Progenitor cell of endocrine pancreas (in vitro differentiated cells): Measurements from ENCODE around the gene ORC6. TPM values are rescaled to one million over a fixed set of nuclear protein-coding genes. Genes with fewer than 3 reads are reported as not detected.

Source experiments
- DNase-seq: peaks from one replicate; pipeline ENCODE4 v3.0.0; 2021; ENCODE audit warnings: low spot score; ENCODE audit not compliant: unreplicated experiment
- H3K27ac Mint-ChIP-seq: 2 replicates; pipeline ENCODE4 v1.8.0; 2021; ENCODE audit warnings: mild to moderate bottlenecking, moderate library complexity, mixed read lengths
- H3K27me3 Mint-ChIP-seq: 2 replicates; pipeline ENCODE4 v1.8.0; 2021; ENCODE audit warnings: mixed read lengths
- H3K36me3 Mint-ChIP-seq: 2 replicates; pipeline ENCODE4 v1.8.0; 2022; ENCODE audit warnings: mixed read lengths; ENCODE audit not compliant: insufficient read depth
- H3K4me1 Mint-ChIP-seq: 2 replicates; pipeline ENCODE4 v1.8.0; 2021; ENCODE audit warnings: low read depth, mixed read lengths
- H3K4me3 Mint-ChIP-seq: 2 replicates; pipeline ENCODE4 v1.8.0; 2021; ENCODE audit warnings: low read depth, mild to moderate bottlenecking, moderate library complexity, mixed read lengths
- H3K9me3 Mint-ChIP-seq: 2 replicates; pipeline ENCODE4 v1.8.0; 2021; ENCODE audit warnings: low read depth, mixed read lengths
- CTCF ChIP-seq: fragments of 200-600 bp; sonication (generic); IDR thresholded peaks from one replicate; pipeline ENCODE4 v1.5.0; 2021; ENCODE audit warnings: antibody characterized with exemption, mild to moderate bottlenecking; ENCODE audit not compliant: unreplicated experiment
- total RNA-seq: library from RNA; stranded (reverse); gene quantifications from 2 replicates; pipeline ENCODE4 v1.2.1, GENCODE V29; 2021

ORC6 gene
- total RNA-seq, 1 donor from 2014 or later: 41.7 TPM

- H3K27me3 Mint-ChIP-seq: no peaks in the 10 kb centered on the region
- no peak for DNase-seq
- H3K4me3 Mint-ChIP-seq: no peak overlapping the region
- no peak overlapping the region for H3K27ac Mint-ChIP-seq
- TF ChIP-seq CTCF: no peak
- H3K4me1 Mint-ChIP-seq: no peaks in the 10 kb centered on the region
- no peaks in the 10 kb centered on the region for H3K9me3 Mint-ChIP-seq
- no peaks in the 10 kb centered on the region for H3K36me3 Mint-ChIP-seq
Measured at GRCh38 chr16:46731691-46732555, 42.5 kb downstream of the ORC6 start.

- H3K4me3 Mint-ChIP-seq: no peak overlapping the region
- no peaks in the 10 kb centered on the region for H3K27me3 Mint-ChIP-seq
- H3K27ac Mint-ChIP-seq: no peak overlapping the region
- no peak for DNase-seq
- no peaks in the 10 kb centered on the region for H3K4me1 Mint-ChIP-seq
- no peaks in the 10 kb centered on the region for H3K36me3 Mint-ChIP-seq
- TF ChIP-seq CTCF: no peak
- no peaks in the 10 kb centered on the region for H3K9me3 Mint-ChIP-seq
Measured at GRCh38 chr16:46732561-46732960, 43.1 kb downstream of the ORC6 start.

GRCh38 chr16:46733319-46733830 lies 43.9 kb downstream of the ORC6 start:
- H3K27me3 Mint-ChIP-seq: no peaks in the 10 kb centered on the region
- no peak overlapping the region for H3K27ac Mint-ChIP-seq
- no peak overlapping the region for H3K4me3 Mint-ChIP-seq
- no peak for DNase-seq
- no peaks in the 10 kb centered on the region for H3K4me1 Mint-ChIP-seq
- H3K9me3 Mint-ChIP-seq: no peaks in the 10 kb centered on the region
- H3K36me3 Mint-ChIP-seq: no peaks in the 10 kb centered on the region
- no peak for TF ChIP-seq CTCF

GRCh38 chr16:46736695-46737094 lies 47.2 kb downstream of the ORC6 start:
- TF ChIP-seq CTCF: no peak
- Mint-ChIP-seq H3K4me1 (peaks cover 3% of the 10 kb centered on the region), H3K27ac (no peak overlapping the region), H3K27me3 (no peaks in the 10 kb centered on the region), H3K36me3 (no peaks in the 10 kb centered on the region), H3K9me3 (no peaks in the 10 kb centered on the region), H3K4me3 (no peak overlapping the region)
- DNase-seq: no peak

- DNase-seq: no peak
- H3K27ac Mint-ChIP-seq: no peak overlapping the region
Measured at GRCh38 chr16:46737621-46738214, 48.3 kb downstream of the ORC6 start.

More at GRCh38 chr16:46737621-46738214, 48.3 kb downstream of the ORC6 start:
- TF ChIP-seq CTCF: no peak
- no peaks in the 10 kb centered on the region for H3K36me3 Mint-ChIP-seq
- H3K9me3 Mint-ChIP-seq: no peaks in the 10 kb centered on the region
- H3K4me3 Mint-ChIP-seq: no peak overlapping the region
- H3K27me3 Mint-ChIP-seq: no peaks in the 10 kb centered on the region
- H3K4me1 Mint-ChIP-seq: peaks cover 3% of the 10 kb centered on the region
